H1 (cell line): ENCODE measurements around the gene ZNF407. TPM values are rescaled to one million over a fixed set of nuclear protein-coding genes. Genes with fewer than 3 reads are reported as not detected.

Source experiments
- CBX8 ChIP-seq: fragments of 300-800, 300-1000 bp; sonication (generic); IDR thresholded peaks from 2 replicates; pipeline ENCODE4 v1.7.1; 2016; ENCODE audit warnings: low read depth, low read length, borderline replicate concordance
- RBBP5 ChIP-seq: IDR thresholded peaks from 2 replicates; pipeline ENCODE4 v1.7.1; 2012; ENCODE audit warnings: low read depth, mild to moderate bottlenecking, inconsistent platforms, low read length, moderate library complexity, borderline replicate concordance
- RNF2 ChIP-seq: fragments of 200-900, 300-1000 bp; sonication (generic); IDR thresholded peaks from 2 replicates; pipeline ENCODE4 v1.7.1; 2016; ENCODE audit warnings: borderline replicate concordance, low read depth, mild to moderate bottlenecking, antibody characterized with exemption, low read length; ENCODE audit not compliant: poor library complexity, severe bottlenecking; ENCODE audit errors: missing control alignments
- SP2 ChIP-seq: IDR thresholded peaks from 2 replicates; pipeline ENCODE4 v1.6.1; 2012; ENCODE audit warnings: mild to moderate bottlenecking, low read length, inconsistent platforms
- SP4 ChIP-seq: IDR thresholded peaks from 2 replicates; pipeline ENCODE4 v1.6.1; 2012; ENCODE audit warnings: low read length, inconsistent platforms
- SRF ChIP-seq: IDR thresholded peaks from 2 replicates; pipeline ENCODE4 v1.6.1; 2011; ENCODE audit warnings: mild to moderate bottlenecking, low read depth, low read length, moderate library complexity
- polyA plus RNA-seq, 7 experiments: library from polyadenylated mRNA; depleted of rRNA in 3 of 7; stranded (reverse) in 5 of 7; unstranded in 2 of 7; fragments of >200 nt in 5 of 7; fragments of 200-250 nt in 2 of 7; gene quantifications; 1 replicate in 5 of 7; 2 replicates in 1 of 7; 4 replicates in 1 of 7; pipeline versions ENCODE4 v1.2.1 to v1.2.3, GENCODE V29; 2011 to 2013; ENCODE audit warnings: missing spikeins in 2 of 7, mixed read lengths in 2 of 7
- total RNA-seq: library from RNA; stranded (reverse); fragmentation: NEBNext Ultra II Directional; extraction: Animal tissue kit (Norgen Biotek cat#: 25700); gene quantifications from 2 replicates; pipeline ENCODE4 v1.2.1, GENCODE V29; 2021
- TF ChIP-seq, protein P1 (sequence below): fragments of 300-600 bp; sonication (generic); IDR thresholded peaks from 2 replicates; pipeline ENCODE4 v1.7.1; 2012; ENCODE audit warnings: low read length, moderate library complexity, mild to moderate bottlenecking, inconsistent platforms; ENCODE audit not compliant: insufficient replicate concordance

The ZNF407 gene
- total and polyA plus RNA-seq, 2 of the 8 experiments (the other 6 are each of a cell fraction or from before 2014, with no cell fraction given) = 1.5 to 6.8 TPM

DNA sequence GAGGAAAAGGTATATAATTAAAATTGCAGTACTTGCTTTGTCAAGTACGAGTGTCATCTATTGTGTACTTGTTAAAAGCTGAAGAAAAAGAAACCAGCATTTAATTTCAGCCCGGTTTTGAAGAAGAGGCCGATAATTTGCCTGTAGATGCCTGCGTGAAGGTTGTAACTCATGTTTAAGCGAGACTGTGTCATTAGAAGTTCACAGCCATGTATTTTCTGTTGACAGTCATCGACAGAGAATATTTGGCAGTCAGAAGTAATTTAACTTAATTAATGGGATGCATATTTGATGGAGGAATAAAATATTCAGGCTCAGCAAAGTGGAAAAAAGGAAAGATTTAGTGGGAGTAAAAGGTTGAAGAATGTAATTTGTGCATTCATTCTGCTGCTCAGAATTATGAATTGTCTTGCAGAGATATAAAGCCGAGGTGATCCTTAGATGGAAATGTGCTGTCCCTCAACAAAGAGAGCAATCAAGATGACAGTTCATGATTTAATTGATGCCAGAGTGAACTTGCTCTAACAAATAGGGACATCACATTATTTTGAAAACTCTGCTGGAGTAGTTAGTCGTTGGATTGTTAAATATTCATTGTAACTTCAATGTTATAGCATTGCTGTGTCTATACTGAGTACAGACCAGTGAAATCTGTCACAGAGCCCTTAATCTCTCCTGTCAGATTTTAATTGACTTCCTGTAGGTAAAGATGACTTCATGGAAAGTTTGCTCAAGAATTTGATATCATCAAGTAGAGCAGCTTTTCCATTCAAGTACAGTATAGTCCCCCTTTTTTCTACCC is 53.9 kb downstream of the ZNF407 start (continued):
- TF ChIP-seq, protein P1, sequence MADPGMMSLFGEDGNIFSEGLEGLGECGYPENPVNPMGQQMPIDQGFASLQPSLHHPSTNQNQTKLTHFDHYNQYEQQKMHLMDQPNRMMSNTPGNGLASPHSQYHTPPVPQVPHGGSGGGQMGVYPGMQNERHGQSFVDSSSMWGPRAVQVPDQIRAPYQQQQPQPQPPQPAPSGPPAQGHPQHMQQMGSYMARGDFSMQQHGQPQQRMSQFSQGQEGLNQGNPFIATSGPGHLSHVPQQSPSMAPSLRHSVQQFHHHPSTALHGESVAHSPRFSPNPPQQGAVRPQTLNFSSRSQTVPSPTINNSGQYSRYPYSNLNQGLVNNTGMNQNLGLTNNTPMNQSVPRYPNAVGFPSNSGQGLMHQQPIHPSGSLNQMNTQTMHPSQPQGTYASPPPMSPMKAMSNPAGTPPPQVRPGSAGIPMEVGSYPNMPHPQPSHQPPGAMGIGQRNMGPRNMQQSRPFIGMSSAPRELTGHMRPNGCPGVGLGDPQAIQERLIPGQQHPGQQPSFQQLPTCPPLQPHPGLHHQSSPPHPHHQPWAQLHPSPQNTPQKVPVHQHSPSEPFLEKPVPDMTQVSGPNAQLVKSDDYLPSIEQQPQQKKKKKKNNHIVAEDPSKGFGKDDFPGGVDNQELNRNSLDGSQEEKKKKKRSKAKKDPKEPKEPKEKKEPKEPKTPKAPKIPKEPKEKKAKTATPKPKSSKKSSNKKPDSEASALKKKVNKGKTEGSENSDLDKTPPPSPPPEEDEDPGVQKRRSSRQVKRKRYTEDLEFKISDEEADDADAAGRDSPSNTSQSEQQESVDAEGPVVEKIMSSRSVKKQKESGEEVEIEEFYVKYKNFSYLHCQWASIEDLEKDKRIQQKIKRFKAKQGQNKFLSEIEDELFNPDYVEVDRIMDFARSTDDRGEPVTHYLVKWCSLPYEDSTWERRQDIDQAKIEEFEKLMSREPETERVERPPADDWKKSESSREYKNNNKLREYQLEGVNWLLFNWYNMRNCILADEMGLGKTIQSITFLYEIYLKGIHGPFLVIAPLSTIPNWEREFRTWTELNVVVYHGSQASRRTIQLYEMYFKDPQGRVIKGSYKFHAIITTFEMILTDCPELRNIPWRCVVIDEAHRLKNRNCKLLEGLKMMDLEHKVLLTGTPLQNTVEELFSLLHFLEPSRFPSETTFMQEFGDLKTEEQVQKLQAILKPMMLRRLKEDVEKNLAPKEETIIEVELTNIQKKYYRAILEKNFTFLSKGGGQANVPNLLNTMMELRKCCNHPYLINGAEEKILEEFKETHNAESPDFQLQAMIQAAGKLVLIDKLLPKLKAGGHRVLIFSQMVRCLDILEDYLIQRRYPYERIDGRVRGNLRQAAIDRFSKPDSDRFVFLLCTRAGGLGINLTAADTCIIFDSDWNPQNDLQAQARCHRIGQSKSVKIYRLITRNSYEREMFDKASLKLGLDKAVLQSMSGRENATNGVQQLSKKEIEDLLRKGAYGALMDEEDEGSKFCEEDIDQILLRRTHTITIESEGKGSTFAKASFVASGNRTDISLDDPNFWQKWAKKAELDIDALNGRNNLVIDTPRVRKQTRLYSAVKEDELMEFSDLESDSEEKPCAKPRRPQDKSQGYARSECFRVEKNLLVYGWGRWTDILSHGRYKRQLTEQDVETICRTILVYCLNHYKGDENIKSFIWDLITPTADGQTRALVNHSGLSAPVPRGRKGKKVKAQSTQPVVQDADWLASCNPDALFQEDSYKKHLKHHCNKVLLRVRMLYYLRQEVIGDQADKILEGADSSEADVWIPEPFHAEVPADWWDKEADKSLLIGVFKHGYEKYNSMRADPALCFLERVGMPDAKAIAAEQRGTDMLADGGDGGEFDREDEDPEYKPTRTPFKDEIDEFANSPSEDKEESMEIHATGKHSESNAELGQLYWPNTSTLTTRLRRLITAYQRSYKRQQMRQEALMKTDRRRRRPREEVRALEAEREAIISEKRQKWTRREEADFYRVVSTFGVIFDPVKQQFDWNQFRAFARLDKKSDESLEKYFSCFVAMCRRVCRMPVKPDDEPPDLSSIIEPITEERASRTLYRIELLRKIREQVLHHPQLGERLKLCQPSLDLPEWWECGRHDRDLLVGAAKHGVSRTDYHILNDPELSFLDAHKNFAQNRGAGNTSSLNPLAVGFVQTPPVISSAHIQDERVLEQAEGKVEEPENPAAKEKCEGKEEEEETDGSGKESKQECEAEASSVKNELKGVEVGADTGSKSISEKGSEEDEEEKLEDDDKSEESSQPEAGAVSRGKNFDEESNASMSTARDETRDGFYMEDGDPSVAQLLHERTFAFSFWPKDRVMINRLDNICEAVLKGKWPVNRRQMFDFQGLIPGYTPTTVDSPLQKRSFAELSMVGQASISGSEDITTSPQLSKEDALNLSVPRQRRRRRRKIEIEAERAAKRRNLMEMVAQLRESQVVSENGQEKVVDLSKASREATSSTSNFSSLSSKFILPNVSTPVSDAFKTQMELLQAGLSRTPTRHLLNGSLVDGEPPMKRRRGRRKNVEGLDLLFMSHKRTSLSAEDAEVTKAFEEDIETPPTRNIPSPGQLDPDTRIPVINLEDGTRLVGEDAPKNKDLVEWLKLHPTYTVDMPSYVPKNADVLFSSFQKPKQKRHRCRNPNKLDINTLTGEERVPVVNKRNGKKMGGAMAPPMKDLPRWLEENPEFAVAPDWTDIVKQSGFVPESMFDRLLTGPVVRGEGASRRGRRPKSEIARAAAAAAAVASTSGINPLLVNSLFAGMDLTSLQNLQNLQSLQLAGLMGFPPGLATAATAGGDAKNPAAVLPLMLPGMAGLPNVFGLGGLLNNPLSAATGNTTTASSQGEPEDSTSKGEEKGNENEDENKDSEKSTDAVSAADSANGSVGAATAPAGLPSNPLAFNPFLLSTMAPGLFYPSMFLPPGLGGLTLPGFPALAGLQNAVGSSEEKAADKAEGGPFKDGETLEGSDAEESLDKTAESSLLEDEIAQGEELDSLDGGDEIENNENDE = no peak
- no peak for TF ChIP-seq RBBP5
- no peak for TF ChIP-seq SP2
- TF ChIP-seq SRF = no peak
- TF ChIP-seq CBX8 = no peak
- TF ChIP-seq RNF2 = no peak
- no peak for TF ChIP-seq SP4
